Measurements from ENCODE around the gene SPATA13. TPM values are rescaled to one million over a fixed set of nuclear protein-coding genes. Genes with fewer than 3 reads are reported as not detected.

SPATA13 gene
- total RNA-seq, 1 experiment from 2014 or later: 21.4 TPM

GRCh38 chr13:24351423-24351822 is 190.9 kb downstream of the SPATA13 start:
- Histone ChIP-seq H3K4me1 (ENCODE audit: control insufficient read depth in 1 of 2, insufficient read depth in 2 of 2, low read length in 2 of 2) (peaks cover 21 to 24% of the 10 kb centered on the region in 2 experiments), H3K79me2 (ENCODE audit: insufficient read depth, low read length) (no peaks in the 10 kb centered on the region), H3K9ac (ENCODE audit: low read length) (no peak overlapping the region), H3K27ac (ENCODE audit: low read depth, low read length) (no peak overlapping the region), H3K9me3 (ENCODE audit: control insufficient read depth in 1 of 2, insufficient read depth in 1 of 2, low read depth in 1 of 2, low read length in 2 of 2) (no peaks in the 10 kb centered on the region), H3K4me3 (replicated peaks in 1 of 2; ENCODE audit: low read depth in 1 of 2, low read length in 2 of 2) (no peak overlapping the region), H4K20me1 (ENCODE audit: insufficient read depth) (no peaks in the 10 kb centered on the region), H3K4me2 (ENCODE audit: low read length) (no peak overlapping the region), H2AFZ (ENCODE audit: low read depth, low read length, poor library complexity, severe bottlenecking) (no peak overlapping the region), H3K27me3 (ENCODE audit: insufficient read depth, low read length) (no peaks in the 10 kb centered on the region), H3K36me3 (ENCODE audit: control insufficient read depth in 1 of 2, insufficient read depth in 2 of 2, low read length in 2 of 2) (no peaks in the 10 kb centered on the region), H3K9me2 (ENCODE audit: insufficient read depth) (no peaks in the 10 kb centered on the region)
- intact Hi-C loops (cut with micrococcal nuclease): no loop called here
- TF ChIP-seq SRF (IDR thresholded peaks at IDR 0.05; ENCODE audit: low read depth) (no peak), POLR2A (IDR thresholded peaks at IDR 0.05; ENCODE audit: borderline replicate concordance, extremely low read depth, insufficient read depth, insufficient read length) (no peak), SP1 (IDR thresholded peaks at IDR 0.05; ENCODE audit: low read depth) (no peak), CBX3 (IDR thresholded peaks at IDR 0.05; ENCODE audit: low read depth) (no peak), ZNF274 (IDR thresholded peaks at IDR 0.05; ENCODE audit: low read depth, low read length) (no peak), FOSL1 (IDR thresholded peaks at IDR 0.05; ENCODE audit: low read depth) (no peak), EZH2 (IDR thresholded peaks at IDR 0.05) (no peak), TCF7L2 (IDR thresholded peaks at IDR 0.05; ENCODE audit: borderline replicate concordance, extremely low read depth, insufficient read depth, insufficient read length) (no peak), EGR1 (IDR thresholded peaks at IDR 0.05; ENCODE audit: low read depth) (no peak), RAD21 (IDR thresholded peaks at IDR 0.05; ENCODE audit: low read depth) (no peak), CTCF (IDR thresholded peaks at IDR 0.05 in 2 of 3, conservative IDR thresholded peaks at IDR 0.05 in 1 of 3; ENCODE audit: borderline replicate concordance in 1 of 3, insufficient read depth in 1 of 3, low read depth in 2 of 3, low read length in 2 of 3) (no peak)
- DNase-seq (ENCODE audit: low read depth, low spot score): no peak
- no peak for ATAC-seq
- BruUV-seq (replicated peaks): no TSS peak
- RAD21 ChIA-PET (ENCODE audit: low non-redundant PET in 1 of 2, low total read pairs in 2 of 2, uncharacterized antibody in 2 of 2, unreplicated experiment in 2 of 2): no interaction called here
- POLR2A ChIA-PET: no interaction called here
- CTCF ChIA-PET: no interaction called here

Data from HCT116 (cell line).